Parathyroid adenoma (tissue), 2 donors: Measurements from ENCODE around the gene BNC1.

ENCODE experiments used
- H2AFZ ChIP-seq: fragments of 300-600 bp; sonication (generic); one replicate; pipeline ENCODE4 v1.7.0; 2017; ENCODE audit warnings: antibody characterized with exemption, mild to moderate bottlenecking
- H3K27ac ChIP-seq: fragments of 300-600 bp; sonication (generic); one replicate; pipeline ENCODE4 v1.7.0; 2017
- H3K27me3 ChIP-seq: fragments of 300-600 bp; sonication (generic); one replicate; pipeline ENCODE4 v1.7.0; 2017; ENCODE audit warnings: low read length; ENCODE audit not compliant: control insufficient read depth, insufficient read depth
- H3K36me3 ChIP-seq: fragments of 300-600 bp; sonication (generic); one replicate; pipeline ENCODE4 v1.7.0; 2017; ENCODE audit warnings: low read length; ENCODE audit not compliant: control insufficient read depth, insufficient read depth
- H3K4me1 ChIP-seq: fragments of 300-600 bp; sonication (generic); one replicate; pipeline ENCODE4 v1.7.0; 2017; ENCODE audit warnings: control low read depth
- H3K4me2 ChIP-seq: fragments of 300-600 bp; sonication (generic); one replicate; pipeline ENCODE4 v1.7.0; 2017; ENCODE audit warnings: low read length
- H3K4me3 ChIP-seq: fragments of 300-600 bp; sonication (generic); one replicate; pipeline ENCODE4 v1.7.0; 2017; ENCODE audit warnings: low read depth, low read length
- H3K79me2 ChIP-seq: fragments of 300-600 bp; sonication (generic); one replicate; pipeline ENCODE4 v1.7.0; 2017; ENCODE audit warnings: control low read depth
- H3K9ac ChIP-seq: fragments of 300-600 bp; sonication (generic); one replicate; pipeline ENCODE4 v1.7.0; 2017; ENCODE audit warnings: mild to moderate bottlenecking
- H3K9me3 ChIP-seq: fragments of 300-600 bp; sonication (generic); one replicate; pipeline ENCODE4 v1.7.0; 2017; ENCODE audit warnings: low read length; ENCODE audit not compliant: control insufficient read depth
- TF ChIP-seq, protein P1 (sequence below): fragments of 300-600 bp; sonication (generic); IDR thresholded peaks from one replicate; pipeline ENCODE4 v1.7.0; 2017; ENCODE audit warnings: antibody characterized with exemption, mild to moderate bottlenecking
- donor health status: primary hyperparathyroidism.

Gene BNC1

DNA sequence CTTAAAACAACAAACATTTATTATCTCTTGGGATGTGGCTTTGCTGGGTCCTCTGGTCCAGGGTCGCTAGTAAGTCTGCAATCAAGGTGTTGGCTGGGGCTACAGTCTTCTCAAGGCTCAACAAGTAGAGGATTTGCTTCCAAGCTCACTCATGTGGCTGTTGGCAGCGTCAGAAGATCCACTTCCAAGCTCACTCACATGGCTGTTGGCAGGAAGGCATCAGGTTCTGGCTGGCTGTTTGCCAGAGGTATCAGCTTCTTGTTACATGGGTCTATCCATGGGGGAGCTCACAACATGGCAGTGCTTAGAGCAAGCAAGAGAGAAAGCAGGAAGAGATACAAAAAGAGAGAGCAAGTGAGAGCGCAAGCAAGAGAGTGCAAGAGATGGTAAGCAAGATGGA is 15.0 kb upstream of the BNC1 start:
- H3K27me3 ChIP-seq = no peaks in the 10 kb centered on the region
- H3K27ac ChIP-seq = no peak overlapping the region
- H3K4me1 ChIP-seq = no peaks in the 10 kb centered on the region
- TF ChIP-seq, protein P1, sequence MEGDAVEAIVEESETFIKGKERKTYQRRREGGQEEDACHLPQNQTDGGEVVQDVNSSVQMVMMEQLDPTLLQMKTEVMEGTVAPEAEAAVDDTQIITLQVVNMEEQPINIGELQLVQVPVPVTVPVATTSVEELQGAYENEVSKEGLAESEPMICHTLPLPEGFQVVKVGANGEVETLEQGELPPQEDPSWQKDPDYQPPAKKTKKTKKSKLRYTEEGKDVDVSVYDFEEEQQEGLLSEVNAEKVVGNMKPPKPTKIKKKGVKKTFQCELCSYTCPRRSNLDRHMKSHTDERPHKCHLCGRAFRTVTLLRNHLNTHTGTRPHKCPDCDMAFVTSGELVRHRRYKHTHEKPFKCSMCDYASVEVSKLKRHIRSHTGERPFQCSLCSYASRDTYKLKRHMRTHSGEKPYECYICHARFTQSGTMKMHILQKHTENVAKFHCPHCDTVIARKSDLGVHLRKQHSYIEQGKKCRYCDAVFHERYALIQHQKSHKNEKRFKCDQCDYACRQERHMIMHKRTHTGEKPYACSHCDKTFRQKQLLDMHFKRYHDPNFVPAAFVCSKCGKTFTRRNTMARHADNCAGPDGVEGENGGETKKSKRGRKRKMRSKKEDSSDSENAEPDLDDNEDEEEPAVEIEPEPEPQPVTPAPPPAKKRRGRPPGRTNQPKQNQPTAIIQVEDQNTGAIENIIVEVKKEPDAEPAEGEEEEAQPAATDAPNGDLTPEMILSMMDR = no peak
- H3K4me3 ChIP-seq = no peak overlapping the region
- no peak overlapping the region for H3K4me2 ChIP-seq
- H3K9ac ChIP-seq = no peak overlapping the region
- H3K79me2 ChIP-seq = no peaks in the 10 kb centered on the region
- H3K9me3 ChIP-seq = no peaks in the 10 kb centered on the region
- no peaks in the 10 kb centered on the region for H3K36me3 ChIP-seq
- no peak overlapping the region for H2AFZ ChIP-seq

DNA sequence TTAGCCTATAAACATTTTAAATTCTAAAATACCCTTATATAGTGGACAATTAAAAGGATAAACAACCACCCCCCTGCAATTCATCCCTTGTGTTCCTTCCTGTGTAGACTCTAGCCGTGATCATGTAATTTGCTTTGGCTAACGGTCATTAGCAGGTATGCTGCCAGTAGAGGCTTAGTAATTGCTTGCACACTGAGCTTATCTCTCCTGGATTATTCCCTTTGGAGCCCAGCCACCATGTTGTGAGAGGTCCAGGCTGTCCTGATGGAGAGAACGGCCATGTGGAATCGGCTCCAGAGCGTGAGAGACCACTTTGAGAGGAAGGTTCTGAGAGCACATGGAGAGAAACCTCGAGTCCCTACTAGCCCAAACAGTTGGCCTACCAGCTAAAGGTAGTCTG is 11.0 kb upstream of the BNC1 start:
- no peak overlapping the region for H2AFZ ChIP-seq
- TF ChIP-seq, protein P1 = no peak
- H3K4me1 ChIP-seq = no peaks in the 10 kb centered on the region
- H3K4me3 ChIP-seq = no peak overlapping the region
- no peaks in the 10 kb centered on the region for H3K9me3 ChIP-seq
- no peak overlapping the region for H3K4me2 ChIP-seq
- H3K27me3 ChIP-seq = no peaks in the 10 kb centered on the region
- H3K79me2 ChIP-seq = no peaks in the 10 kb centered on the region
- no peak overlapping the region for H3K9ac ChIP-seq
- H3K36me3 ChIP-seq = no peaks in the 10 kb centered on the region
- H3K27ac ChIP-seq = no peak overlapping the region

DNA sequence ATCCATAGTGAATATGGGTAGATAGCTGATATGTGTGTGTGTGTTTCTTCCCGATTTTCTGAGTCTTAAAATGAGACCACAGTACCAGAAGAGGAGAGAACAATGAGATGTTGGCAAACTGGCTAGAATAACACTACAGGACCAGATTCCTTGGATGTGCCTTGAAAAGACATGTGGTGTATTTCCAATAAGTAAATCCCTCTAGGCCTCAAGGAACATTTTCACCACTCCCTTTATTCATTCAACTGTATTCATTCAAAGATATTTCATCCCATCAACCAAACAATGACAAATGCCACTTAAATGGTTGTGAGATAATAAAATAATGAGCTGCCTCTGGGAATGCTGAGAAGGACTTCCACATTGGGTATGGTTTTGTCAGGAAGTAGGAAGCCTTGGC is 8.7 kb upstream of the BNC1 start:
- no peak overlapping the region for H2AFZ ChIP-seq
- TF ChIP-seq, protein P1 = no peak
- H3K4me3 ChIP-seq = no peak overlapping the region
- no peaks in the 10 kb centered on the region for H3K36me3 ChIP-seq
- no peaks in the 10 kb centered on the region for H3K9me3 ChIP-seq
- H3K79me2 ChIP-seq = no peaks in the 10 kb centered on the region
- H3K27me3 ChIP-seq = no peaks in the 10 kb centered on the region
- H3K4me2 ChIP-seq = no peak overlapping the region
- no peak overlapping the region for H3K9ac ChIP-seq
- H3K27ac ChIP-seq = no peak overlapping the region
- no peaks in the 10 kb centered on the region for H3K4me1 ChIP-seq

DNA sequence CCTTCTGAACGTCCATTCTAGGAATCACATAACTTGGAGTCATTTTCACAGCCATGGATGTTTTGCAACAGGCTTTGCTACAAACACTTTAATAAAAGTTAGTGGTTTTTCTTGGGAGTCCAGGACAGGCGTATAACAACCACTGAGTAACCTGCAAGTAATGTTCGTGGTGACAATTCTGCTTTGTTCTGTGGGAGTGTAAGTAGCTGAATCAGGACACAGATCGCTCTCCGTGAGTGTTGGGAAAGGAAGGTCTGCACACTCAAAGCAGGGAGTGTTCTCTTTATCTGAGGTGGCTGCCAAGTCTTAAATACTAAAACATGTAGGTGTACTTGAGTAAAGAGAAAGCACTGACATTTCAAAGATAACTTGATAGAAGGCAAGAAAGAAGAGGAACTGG is 7.9 kb upstream of the BNC1 start:
- no peak overlapping the region for H3K27ac ChIP-seq
- H3K4me2 ChIP-seq = no peak overlapping the region
- no peaks in the 10 kb centered on the region for H3K27me3 ChIP-seq
- H3K4me3 ChIP-seq = no peak overlapping the region
- no peaks in the 10 kb centered on the region for H3K36me3 ChIP-seq
- H3K9ac ChIP-seq = no peak overlapping the region
- no peaks in the 10 kb centered on the region for H3K4me1 ChIP-seq
- TF ChIP-seq, protein P1 = no peak
- H2AFZ ChIP-seq = no peak overlapping the region
- no peaks in the 10 kb centered on the region for H3K79me2 ChIP-seq
- H3K9me3 ChIP-seq = no peaks in the 10 kb centered on the region

DNA sequence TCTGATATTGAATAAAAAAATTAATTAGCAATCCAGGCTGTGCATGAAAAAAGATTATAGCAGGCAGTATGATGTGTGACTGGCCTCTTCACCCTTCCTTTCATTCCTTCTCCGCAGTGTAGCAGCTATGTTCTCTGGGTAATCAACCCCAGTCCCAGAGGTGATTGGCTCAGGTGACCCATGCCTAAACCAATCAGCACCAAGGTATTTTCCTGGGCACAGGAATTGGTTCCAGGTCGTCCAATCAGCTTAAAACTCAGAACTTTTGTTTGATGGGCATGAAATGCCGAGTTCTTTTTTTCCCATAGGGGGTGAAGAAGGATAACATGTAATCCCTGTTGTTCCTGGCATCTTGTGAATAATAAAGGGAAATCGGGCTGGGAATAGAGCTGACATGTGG is 5.8 kb upstream of the BNC1 start:
- H3K4me3 ChIP-seq = no peak overlapping the region
- H3K9ac ChIP-seq = no peak overlapping the region
- H3K27ac ChIP-seq = no peak overlapping the region
- no peaks in the 10 kb centered on the region for H3K27me3 ChIP-seq
- TF ChIP-seq, protein P1 = no peak
- H3K36me3 ChIP-seq = no peaks in the 10 kb centered on the region
- no peaks in the 10 kb centered on the region for H3K79me2 ChIP-seq
- no peaks in the 10 kb centered on the region for H3K4me1 ChIP-seq
- no peak overlapping the region for H3K4me2 ChIP-seq
- no peaks in the 10 kb centered on the region for H3K9me3 ChIP-seq
- H2AFZ ChIP-seq = no peak overlapping the region
